H1 (cell line): ENCODE results near the gene INPP4B. TPM values are rescaled to one million over a fixed set of nuclear protein-coding genes. Genes with fewer than 3 reads are reported as not detected.

Experiments
- CTCF ChIA-PET: fragments of 300-600 bp; sonication (Branson Sonifier 250); formaldehyde crosslinking; loops from one replicate; lab custom pipeline; 2021; ENCODE audit not compliant: partially characterized antibody; lab: Charles Lee
- POLR2A ChIA-PET: fragments of 300-600 bp; sonication (Branson Sonifier 250); formaldehyde crosslinking; loops from one replicate; lab custom pipeline; 2021; ENCODE audit warnings: inconsistent platforms; ENCODE audit not compliant: partially characterized antibody; lab: Charles Lee
- DNase-seq, 2 experiments: peaks; one replicate each; pipeline versions ENCODE4 v3.0.0 to v3.0.0-alpha.2; 2010 to 2022; ENCODE audit warnings: low spot score in 2 of 2, low read depth in 1 of 2, mixed read lengths in 1 of 2
- FAIRE-seq: peaks from 2 replicates; lab custom pipeline; 2011; peaks lifted over from hg19 to GRCh38; lab: Jason Lieb, UNC
- H2AFZ ChIP-seq: 2 replicates; pipeline ENCODE4 v1.8.1; 2012; ENCODE audit warnings: low read length, inconsistent platforms
- H2AK5ac ChIP-seq: 2 replicates; pipeline ENCODE4 v1.6.1; 2013; ENCODE audit warnings: low read depth, low read length
- H2BK120ac ChIP-seq: replicated peaks from 2 replicates; pipeline ENCODE3; 2013; ENCODE audit warnings: low read depth, low read length, inconsistent platforms
- H2BK12ac ChIP-seq: 2 replicates; pipeline ENCODE4 v1.6.1; 2013; ENCODE audit warnings: low read depth, low read length
- H2BK15ac ChIP-seq: 2 replicates; pipeline ENCODE4 v1.6.1; 2013; ENCODE audit warnings: low read length
- H2BK20ac ChIP-seq: 2 replicates; pipeline ENCODE4 v1.6.1; 2013; ENCODE audit warnings: low read length
- H2BK5ac ChIP-seq: 2 replicates; pipeline ENCODE4 v1.6.1; 2013; ENCODE audit warnings: low read depth, low read length
- H3K14ac ChIP-seq: 2 replicates; pipeline ENCODE4 v1.6.1; 2013; ENCODE audit warnings: inconsistent platforms; ENCODE audit not compliant: insufficient read length
- H3K18ac ChIP-seq: 2 replicates; pipeline ENCODE4 v1.6.1; 2013; ENCODE audit warnings: low read length; ENCODE audit errors: extremely low read depth
- H3K23ac ChIP-seq: 2 replicates; pipeline ENCODE4 v1.6.1; 2013; ENCODE audit warnings: inconsistent platforms; ENCODE audit not compliant: insufficient read length
- H3K23me2 ChIP-seq: 2 replicates; pipeline ENCODE4 v1.6.1; 2013; ENCODE audit warnings: low read depth, low read length
- H3K27ac ChIP-seq: 2 replicates; pipeline ENCODE4 v1.6.1; 2011; ENCODE audit warnings: low read depth, low read length, inconsistent platforms
- H3K27me3 ChIP-seq, 4 experiments: replicated peaks in 1 of 4; 1 replicate in 1 of 4; 2 replicates in 3 of 4; pipeline versions ENCODE4 v1.6.1 to v1.8.1; 2011 to 2013; ENCODE audit warnings: low read length in 3 of 4, mild to moderate bottlenecking in 3 of 4, inconsistent platforms in 2 of 4, mixed read lengths in 2 of 4, moderate library complexity in 1 of 4; ENCODE audit not compliant: control insufficient read depth in 3 of 4, insufficient read depth in 3 of 4; ENCODE audit errors: extremely low read depth in 1 of 4
- H3K36me3 ChIP-seq, 4 experiments: 2 replicates each; pipeline versions ENCODE4 v1.6.1 to v1.8.1; 2011 to 2013; ENCODE audit warnings: mild to moderate bottlenecking in 4 of 4, low read length in 3 of 4, moderate library complexity in 2 of 4, control low read depth in 1 of 4, inconsistent platforms in 1 of 4; ENCODE audit not compliant: insufficient read depth in 4 of 4, control insufficient read depth in 2 of 4
- H3K4ac ChIP-seq: replicated peaks from 2 replicates; pipeline ENCODE3; 2013; ENCODE audit warnings: low read length, low read depth, mixed read lengths, inconsistent platforms; ENCODE audit not compliant: insufficient read length
- H3K4me1 ChIP-seq, 4 experiments: replicated peaks in 1 of 4; 1 replicate in 1 of 4; 2 replicates in 3 of 4; pipeline versions ENCODE4 v1.6.1 to v1.8.1; 2011 to 2013; ENCODE audit warnings: low read length in 3 of 4, inconsistent platforms in 2 of 4, mixed read lengths in 1 of 4; ENCODE audit not compliant: insufficient read depth in 4 of 4, control insufficient read depth in 3 of 4
- H3K4me2 ChIP-seq, 2 experiments: 2 replicates each; pipeline versions ENCODE4 v1.6.1 to v1.8.1; 2011 to 2013; ENCODE audit warnings: low read depth in 2 of 2, low read length in 2 of 2, control low read depth in 1 of 2, inconsistent platforms in 1 of 2, mild to moderate bottlenecking in 1 of 2; ENCODE audit not compliant: insufficient read depth in 1 of 2
- H3K4me3 ChIP-seq, 4 experiments: fragments of 200-600, 300-600 bp in 1 of 4; sonication (generic), shearing (Covaris generic), sonication (Bioruptor Twin) in 1 of 4; 2 replicates each; pipeline versions ENCODE4 v1.5.1 to v1.8.1; 2011 to 2016; ENCODE audit warnings: low read length in 4 of 4, low read depth in 3 of 4, control low read depth in 2 of 4, inconsistent platforms in 2 of 4, mild to moderate bottlenecking in 2 of 4, mixed read lengths in 1 of 4, moderate library complexity in 1 of 4; ENCODE audit not compliant: insufficient read depth in 2 of 4; ENCODE audit errors: extremely low read depth in 1 of 4
- H3K56ac ChIP-seq: replicated peaks from 2 replicates; pipeline ENCODE3; 2013; ENCODE audit warnings: low read depth, mild to moderate bottlenecking, mixed read lengths, low read length, inconsistent platforms; ENCODE audit not compliant: insufficient read length
- H3K79me1 ChIP-seq: 2 replicates; pipeline ENCODE4 v1.6.1; 2013; ENCODE audit warnings: low read depth, low read length, control low read depth
- H3K79me2 ChIP-seq, 2 experiments: 2 replicates each; pipeline versions ENCODE4 v1.6.1 to v1.8.1; 2012 to 2013; ENCODE audit warnings: low read length in 2 of 2, mild to moderate bottlenecking in 2 of 2, inconsistent platforms in 1 of 2; ENCODE audit not compliant: insufficient read depth in 2 of 2, control insufficient read depth in 1 of 2
- H3K9ac ChIP-seq, 4 experiments: replicated peaks in 1 of 4; 1 replicate in 1 of 4; 2 replicates in 3 of 4; pipeline versions ENCODE4 v1.6.1 to v1.8.1; 2011 to 2013; ENCODE audit warnings: low read depth in 3 of 4, low read length in 3 of 4, control low read depth in 2 of 4, mild to moderate bottlenecking in 2 of 4, moderate library complexity in 2 of 4, inconsistent platforms in 1 of 4; ENCODE audit errors: extremely low read depth in 1 of 4
- H3K9me3 ChIP-seq, 2 experiments: 2 replicates each; pipeline versions ENCODE4 v1.6.1 to v1.8.1; 2012 to 2013; ENCODE audit warnings: mild to moderate bottlenecking in 2 of 2, moderate library complexity in 2 of 2, control low read depth in 1 of 2, inconsistent platforms in 1 of 2, low read depth in 1 of 2, low read length in 1 of 2, mixed read lengths in 1 of 2; ENCODE audit not compliant: insufficient read depth in 2 of 2
- H4K20me1 ChIP-seq, 2 experiments: replicated peaks in 1 of 2; 2 replicates each; pipeline versions ENCODE3 to v1.8.1; 2011 to 2013; ENCODE audit warnings: inconsistent platforms in 2 of 2, low read length in 2 of 2, mild to moderate bottlenecking in 1 of 2; ENCODE audit not compliant: insufficient read depth in 2 of 2, control insufficient read depth in 1 of 2
- H4K5ac ChIP-seq: 2 replicates; pipeline ENCODE4 v1.6.1; 2013; ENCODE audit warnings: low read length, low read depth, mixed read lengths, inconsistent platforms; ENCODE audit not compliant: insufficient read length
- H4K8ac ChIP-seq: 2 replicates; pipeline ENCODE4 v1.8.0; 2013; ENCODE audit warnings: mild to moderate bottlenecking, moderate library complexity, low read length, inconsistent platforms; ENCODE audit not compliant: insufficient read depth; ENCODE audit errors: extremely low read depth
- H4K91ac ChIP-seq: replicated peaks from 2 replicates; pipeline ENCODE3; 2013; ENCODE audit warnings: low read length, mixed read lengths, inconsistent platforms; ENCODE audit not compliant: insufficient read length
- CHD1 ChIP-seq: IDR thresholded peaks from 2 replicates; pipeline ENCODE4 v1.6.1; 2012; ENCODE audit warnings: low read depth, low read length, improper control_type of control experiment
- RAD21 ChIP-seq, 2 experiments: IDR thresholded peaks in 1 of 2; conservative IDR thresholded peaks in 1 of 2; 2 replicates each; pipeline ENCODE4 v1.6.1; 2011; ENCODE audit warnings: low read depth in 2 of 2, low read length in 2 of 2, improper control_type of control experiment in 1 of 2, inconsistent platforms in 1 of 2, mild to moderate bottlenecking in 1 of 2, moderate library complexity in 1 of 2
- WGBS, 2 experiments: shearing (Covaris generic) in 1 of 2; methylation state at CpG; one replicate each; pipeline versions ENCODE4 v1.1.6 to v1.1.7; 2013 to 2015; ENCODE audit warnings: low lambda C conversion rate in 2 of 2, mixed read lengths in 2 of 2, inconsistent platforms in 1 of 2, low coverage in 1 of 2, missing lambda C conversion rate in 1 of 2; ENCODE audit not compliant: insufficient replicate concordance in 2 of 2, insufficient coverage in 1 of 2, insufficient read length in 1 of 2; ENCODE audit errors: extremely low coverage in 1 of 2, missing lambda C conversion rate in 1 of 2; 5-methylcytosine and 5-hydroxymethylcytosine counted together
- polyA plus RNA-seq, 7 experiments: library from polyadenylated mRNA; depleted of rRNA in 3 of 7; stranded (reverse) in 5 of 7; unstranded in 2 of 7; fragments of >200 nt in 5 of 7; fragments of 200-250 nt in 2 of 7; gene quantifications; 1 replicate in 5 of 7; 2 replicates in 1 of 7; 4 replicates in 1 of 7; pipeline versions ENCODE4 v1.2.1 to v1.2.3, GENCODE V29; 2011 to 2013; ENCODE audit warnings: missing spikeins in 2 of 7, mixed read lengths in 2 of 7
- total RNA-seq: library from RNA; stranded (reverse); fragmentation: NEBNext Ultra II Directional; extraction: Animal tissue kit (Norgen Biotek cat#: 25700); gene quantifications from 2 replicates; pipeline ENCODE4 v1.2.1, GENCODE V29; 2021
- TF ChIP-seq, protein P1 (sequence below), 3 experiments: IDR thresholded peaks; 1 replicate in 2 of 3; 2 replicates in 1 of 3; pipeline versions ENCODE4 v1.5.1 to v1.6.1; 2011; ENCODE audit warnings: low read length in 3 of 3, mild to moderate bottlenecking in 3 of 3, inconsistent platforms in 2 of 3, low read depth in 1 of 3, moderate library complexity in 1 of 3; ENCODE audit not compliant: insufficient read depth in 1 of 3; ENCODE audit errors: control extremely low read depth in 1 of 3

Gene INPP4B
- total and polyA plus RNA-seq, 2 of the 8 experiments (the other 6 are each of a cell fraction or from before 2014, with no cell fraction given) = 0.11 to 0.54 TPM

DNA sequence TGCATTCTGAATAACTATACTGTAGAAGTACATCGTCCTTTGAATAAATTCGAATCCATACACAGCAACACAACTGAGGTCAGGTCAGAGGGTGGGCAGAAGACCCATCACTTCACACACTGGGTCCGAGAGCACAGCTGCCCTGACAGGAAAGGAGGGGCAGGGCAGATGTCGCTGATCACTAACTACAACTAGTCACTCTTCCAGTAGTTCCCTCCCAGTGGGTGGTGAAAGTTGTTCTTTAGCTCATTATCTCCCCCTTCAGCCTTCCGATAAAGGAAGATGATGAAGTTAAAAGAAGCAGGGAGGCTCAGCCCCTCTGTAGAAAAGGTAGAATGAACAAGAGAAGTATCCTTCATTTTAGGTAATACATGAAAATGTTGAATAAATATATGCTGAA, 278.9 kb downstream of the INPP4B start:
- no peaks in the 10 kb centered on the region for H4K20me1 ChIP-seq
- no peaks in the 10 kb centered on the region for H3K27me3 ChIP-seq
- H2BK120ac ChIP-seq = no peak overlapping the region
- DNase-seq (peak; percentile 25 to 49), FAIRE-seq (peak; percentile 78)
- no peak overlapping the region for H3K56ac ChIP-seq
- H3K9ac ChIP-seq = no peak overlapping the region
- no peak overlapping the region for H2AK5ac ChIP-seq
- no peak overlapping the region for H3K14ac ChIP-seq
- no peak overlapping the region for H4K5ac ChIP-seq
- no peak overlapping the region for H3K4me2 ChIP-seq
- no peak overlapping the region for H4K8ac ChIP-seq
- no peak overlapping the region for H3K4ac ChIP-seq
- no peak overlapping the region for H4K91ac ChIP-seq
- H2BK20ac ChIP-seq = no peak overlapping the region
- no peak overlapping the region for H2BK15ac ChIP-seq
- H3K36me3 ChIP-seq = no peaks in the 10 kb centered on the region
- no peak overlapping the region for H3K18ac ChIP-seq
- no peak overlapping the region for H3K23ac ChIP-seq
- TF ChIP-seq RAD21 (IDR thresholded peaks at IDR 0.05 in 1 of 2, conservative IDR thresholded peaks at IDR 0.05 in 1 of 2; ENCODE audit: low read depth in 2 of 2, low read length in 2 of 2) (peak; percentile 62 to 71), CHD1 (no peak)
- TF ChIP-seq, protein P1, sequence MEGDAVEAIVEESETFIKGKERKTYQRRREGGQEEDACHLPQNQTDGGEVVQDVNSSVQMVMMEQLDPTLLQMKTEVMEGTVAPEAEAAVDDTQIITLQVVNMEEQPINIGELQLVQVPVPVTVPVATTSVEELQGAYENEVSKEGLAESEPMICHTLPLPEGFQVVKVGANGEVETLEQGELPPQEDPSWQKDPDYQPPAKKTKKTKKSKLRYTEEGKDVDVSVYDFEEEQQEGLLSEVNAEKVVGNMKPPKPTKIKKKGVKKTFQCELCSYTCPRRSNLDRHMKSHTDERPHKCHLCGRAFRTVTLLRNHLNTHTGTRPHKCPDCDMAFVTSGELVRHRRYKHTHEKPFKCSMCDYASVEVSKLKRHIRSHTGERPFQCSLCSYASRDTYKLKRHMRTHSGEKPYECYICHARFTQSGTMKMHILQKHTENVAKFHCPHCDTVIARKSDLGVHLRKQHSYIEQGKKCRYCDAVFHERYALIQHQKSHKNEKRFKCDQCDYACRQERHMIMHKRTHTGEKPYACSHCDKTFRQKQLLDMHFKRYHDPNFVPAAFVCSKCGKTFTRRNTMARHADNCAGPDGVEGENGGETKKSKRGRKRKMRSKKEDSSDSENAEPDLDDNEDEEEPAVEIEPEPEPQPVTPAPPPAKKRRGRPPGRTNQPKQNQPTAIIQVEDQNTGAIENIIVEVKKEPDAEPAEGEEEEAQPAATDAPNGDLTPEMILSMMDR (IDR thresholded peaks at IDR 0.05; ENCODE audit: control extremely low read depth in 1 of 3, insufficient read depth in 1 of 3, low read depth in 1 of 3, low read length in 3 of 3) = peak in 2 of 3 experiments; percentile 34 to 45; a peak in 3 of 4 replicates
- TF ChIP-seq, all 59 proteins: peak for 2
- ChIA-PET CTCF (interaction anchor here (0.6 to 2.9 kb wide), 11 partner anchors 9 to 284 kb away, joined by 3 to 13 read pairs (median 4); no protein-coding TSS in a partner anchor), POLR2A (interaction anchor here (0.7 kb wide), 1 partner anchor 81 kb away, joined by 3 read pairs; no protein-coding TSS in a partner anchor)
- Histone ChIP-seq H2BK12ac (no peak overlapping the region), H3K23me2 (no peaks in the 10 kb centered on the region), H2BK5ac (no peak overlapping the region), H3K27ac (no peak overlapping the region), H3K4me1 (no peaks in the 10 kb centered on the region), H3K4me3 (no peak overlapping the region), H3K79me1 (no peaks in the 10 kb centered on the region), H3K79me2 (no peaks in the 10 kb centered on the region), H3K9me3 (no peaks in the 10 kb centered on the region), H2AFZ (no peak overlapping the region)
- 53% methylated on average over 5 of the region's 5 CpGs; no CpG with 5 or more reads in 1 of the 2 experiments for WGBS, 2 experiments
